HG02759 (cell line): ENCODE results near the gene LCK.
A peak's percentile ranks its signal among the peaks of the same experiment; 100 is the strongest.

Experiments
- ATAC-seq: cut with Tn5 transposase; IDR thresholded peaks from one replicate; pipeline ENCODE4 v1.9.1; 2021; ENCODE audit warnings: mild to moderate bottlenecking, moderate library complexity; ENCODE audit not compliant: unreplicated experiment

LCK gene

DNA sequence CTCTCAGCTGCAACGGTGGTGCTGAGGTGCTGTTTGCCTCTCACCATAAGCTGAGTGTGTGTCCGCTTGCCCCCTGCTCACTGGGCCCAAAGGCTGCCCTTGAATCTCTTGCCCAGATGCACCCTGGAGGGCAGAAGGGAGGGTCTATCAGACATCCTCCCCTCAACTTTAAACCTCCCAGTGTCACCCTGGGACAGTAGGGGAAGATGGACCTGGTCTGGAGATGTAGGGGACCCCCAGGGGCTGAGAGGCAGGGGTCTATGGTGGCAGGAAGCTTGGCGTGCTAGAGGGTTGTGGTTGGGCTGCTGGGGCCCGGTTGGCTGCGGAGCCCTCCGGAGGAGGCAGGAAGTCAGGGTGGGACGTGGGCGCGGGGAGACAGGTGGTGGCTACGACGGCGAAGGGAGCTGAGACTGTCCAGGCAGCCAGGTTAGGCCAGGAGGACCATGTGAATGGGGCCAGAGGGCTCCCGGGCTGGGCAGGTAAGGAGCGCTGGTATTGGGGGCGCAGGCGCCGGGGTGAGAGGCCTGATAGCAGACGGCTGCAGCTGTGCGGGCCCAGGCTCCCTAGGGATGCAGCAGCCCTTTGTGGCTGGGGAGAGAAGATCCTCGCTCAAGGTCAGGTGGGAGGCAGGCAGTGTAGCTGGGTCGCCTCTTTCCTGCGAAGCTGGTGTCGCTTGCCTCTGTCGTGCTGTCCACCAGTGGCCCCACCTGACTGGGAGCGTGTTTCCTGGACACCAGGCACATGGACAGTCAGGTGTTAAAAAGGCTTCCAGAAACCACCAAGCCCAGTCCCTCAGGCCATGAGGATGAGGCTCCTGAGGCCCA, at the start of gene LCK:
LCK (plus strand) TSS at position 373 of the 824 bp plus-strand sequence. CDS start 23,065 bp downstream, outside the sequence.
- no peak for ATAC-seq

DNA sequence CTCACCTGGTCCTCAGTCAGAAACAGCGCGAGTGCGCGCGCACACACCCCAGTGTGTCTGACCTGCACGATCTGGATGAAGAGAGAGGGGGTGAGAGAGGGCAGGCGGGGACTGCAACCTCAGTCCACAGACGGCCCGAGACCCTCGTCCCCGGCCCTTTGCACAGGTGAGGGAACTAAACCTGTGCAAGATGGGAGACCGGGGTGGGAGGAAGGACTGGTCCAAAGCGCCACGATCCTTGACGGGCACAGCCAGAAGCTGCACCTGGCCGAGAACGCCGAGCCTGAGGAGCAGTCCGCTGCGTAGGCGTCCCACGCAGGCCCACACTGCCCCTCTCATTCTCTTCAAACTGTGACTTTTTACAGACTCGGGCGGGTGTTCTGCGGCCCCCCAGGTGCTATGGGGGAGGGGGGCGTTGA, 46.1 kb upstream of the LCK start:
- no peak for ATAC-seq

DNA sequence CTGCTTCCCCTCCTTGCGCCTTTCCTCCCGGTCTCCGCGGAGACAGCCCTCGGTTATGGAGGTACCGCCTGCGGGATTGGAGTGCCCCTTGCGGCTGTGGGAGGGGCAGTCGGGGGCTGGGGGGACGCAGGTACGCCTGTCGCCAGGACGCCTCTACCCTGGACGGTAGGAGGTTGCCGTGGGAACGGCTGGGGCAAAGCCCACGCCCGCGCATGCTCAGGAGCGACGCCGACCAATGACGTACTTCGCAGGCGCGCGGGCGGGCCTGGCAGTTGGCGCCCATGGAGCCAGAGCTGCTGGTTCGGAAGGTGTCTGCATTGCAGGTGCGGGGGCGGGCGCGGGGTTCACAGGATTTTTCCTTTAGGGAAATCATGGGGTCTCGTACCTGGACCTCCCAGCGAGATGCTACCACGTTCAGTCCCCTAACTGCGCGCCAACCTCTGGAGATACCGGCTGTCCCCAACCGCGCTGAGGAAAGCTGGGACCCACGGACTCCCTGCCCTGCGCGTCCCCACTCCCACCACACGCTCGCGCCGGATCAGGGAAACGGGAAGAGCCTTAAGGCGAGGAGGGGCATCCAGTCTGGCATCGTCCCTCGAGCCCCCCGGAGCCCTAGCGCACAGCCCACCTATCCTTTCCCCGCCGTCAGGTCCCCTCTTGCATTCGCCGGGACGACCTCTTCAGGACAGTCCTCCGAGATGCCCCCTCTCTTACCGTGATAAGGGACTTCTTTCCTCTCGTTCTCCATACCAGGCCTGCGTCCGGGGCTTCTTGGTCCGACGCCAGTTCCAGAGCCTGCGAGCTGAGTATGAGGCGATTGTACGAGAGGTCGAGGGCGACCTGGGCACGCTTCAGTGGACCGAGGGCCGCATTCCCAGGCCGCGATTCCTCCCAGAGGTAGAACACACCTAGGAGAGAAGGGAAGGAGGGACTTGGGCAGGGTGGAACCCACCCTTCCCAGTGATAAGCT, 45.4 kb upstream of the LCK start, which contains the start of gene IQCC:
IQCC (plus strand) TSS at position 271 of the 970 bp plus-strand sequence; CDS start at position 282, 11 bp downstream.
- ATAC-seq = peak; percentile 65

DNA sequence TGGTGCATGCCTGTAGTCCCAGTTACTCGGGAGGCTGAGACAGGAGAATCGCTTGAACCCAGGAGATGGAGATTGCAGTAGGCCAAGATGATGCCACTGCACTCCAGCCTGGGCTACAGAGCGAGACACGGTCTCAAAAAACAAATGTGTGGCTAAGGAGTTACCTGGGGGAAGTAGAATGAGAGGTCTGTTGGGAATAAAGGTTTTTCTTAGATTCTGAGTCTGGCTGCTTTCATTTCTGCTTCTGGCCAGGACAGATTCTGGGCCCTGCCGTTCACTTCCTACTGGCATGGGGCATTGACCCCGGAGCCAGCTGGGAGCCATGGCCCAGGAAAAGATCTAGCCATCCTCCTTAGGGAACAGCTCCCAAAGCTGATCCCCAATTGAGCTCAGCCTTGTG, 42.6 kb upstream of the LCK start:
- ATAC-seq = no peak

DNA sequence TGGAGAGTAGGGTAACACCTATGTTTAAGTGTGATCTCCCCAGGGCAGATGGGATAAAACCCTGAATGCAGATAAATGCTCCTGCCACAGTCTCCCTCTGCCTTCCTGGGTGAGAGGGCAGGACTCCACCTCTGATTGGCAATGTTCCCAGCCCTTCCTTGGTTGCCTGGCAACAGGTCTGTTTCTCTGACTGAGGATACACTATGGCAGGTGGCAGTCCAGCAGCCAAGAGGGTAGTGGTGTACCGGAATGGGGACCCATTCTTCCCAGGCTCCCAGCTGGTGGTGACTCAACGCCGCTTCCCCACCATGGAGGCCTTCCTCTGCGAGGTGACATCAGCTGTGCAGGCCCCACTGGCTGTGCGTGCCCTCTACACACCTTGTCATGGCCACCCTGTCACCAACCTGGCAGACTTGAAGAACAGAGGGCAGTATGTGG, 42.2 kb upstream of the LCK start, which contains the start of gene DCDC2B:
DCDC2B (plus strand) TSS at position 199 of the 438 bp plus-strand sequence; CDS start at position 204, 5 bp downstream.
- ATAC-seq = no peak

DNA sequence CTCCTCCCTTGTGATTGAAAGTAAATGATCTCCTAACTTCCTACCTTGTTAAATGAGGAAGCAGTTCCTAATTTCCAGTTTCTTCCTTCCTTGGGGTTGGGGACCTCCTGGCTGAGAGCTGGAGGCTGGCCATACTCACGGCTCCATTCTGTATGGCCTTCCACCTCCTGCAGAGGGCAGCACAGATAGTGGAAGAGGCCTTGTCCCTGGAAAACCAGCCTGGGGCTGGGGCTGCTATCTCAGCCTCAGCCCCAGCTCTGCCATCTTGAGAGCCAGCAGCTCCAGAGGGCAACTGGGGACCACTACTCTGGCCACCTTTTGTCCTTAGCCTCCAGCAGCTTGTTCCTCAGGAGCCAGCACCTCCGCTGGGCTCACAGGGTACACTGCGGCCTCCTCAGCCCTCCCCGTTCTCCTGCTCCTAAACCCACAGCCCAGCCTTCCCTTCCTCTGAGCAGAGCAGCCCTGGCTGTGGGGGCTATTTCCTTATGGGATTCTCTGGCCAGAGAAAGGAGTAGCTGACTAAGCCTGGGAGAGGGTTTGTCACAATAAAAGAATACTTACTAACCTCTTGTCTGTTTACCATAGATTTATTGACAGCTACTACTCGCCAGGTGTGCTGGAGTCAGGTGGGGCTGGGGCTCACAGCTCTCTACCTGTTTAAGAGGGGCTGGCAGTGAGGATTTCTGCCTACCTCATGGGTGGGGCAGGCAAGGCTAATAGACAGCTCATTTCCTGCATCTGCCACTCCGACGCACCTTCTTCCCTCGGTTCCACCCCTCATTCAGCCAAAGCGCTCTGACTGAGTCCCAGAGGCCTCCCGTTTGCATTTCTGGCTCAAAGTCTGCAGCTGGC, 35.2 kb upstream of the LCK start:
- peak; percentile 39 for ATAC-seq

DNA sequence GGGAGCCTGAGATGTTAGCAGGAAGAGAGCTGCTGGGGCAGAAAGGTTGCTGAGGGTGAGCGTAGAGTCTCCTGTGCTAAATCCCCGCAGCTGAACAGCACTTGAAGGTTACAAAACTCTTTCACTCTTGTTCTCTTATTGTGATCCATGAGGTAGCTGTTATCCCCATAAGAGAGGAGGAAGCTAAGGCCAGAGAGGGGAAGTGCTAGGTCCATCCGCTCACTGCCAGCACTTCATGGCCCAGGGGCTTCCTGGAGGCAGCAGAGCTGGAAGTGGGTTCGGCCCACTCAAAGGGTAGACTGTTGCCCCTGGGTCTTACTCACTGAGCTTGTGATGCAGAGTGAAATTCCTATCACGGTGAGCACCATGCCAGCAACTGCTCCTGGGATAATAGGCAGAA, 34.5 kb upstream of the LCK start:
- ATAC-seq = no peak

DNA sequence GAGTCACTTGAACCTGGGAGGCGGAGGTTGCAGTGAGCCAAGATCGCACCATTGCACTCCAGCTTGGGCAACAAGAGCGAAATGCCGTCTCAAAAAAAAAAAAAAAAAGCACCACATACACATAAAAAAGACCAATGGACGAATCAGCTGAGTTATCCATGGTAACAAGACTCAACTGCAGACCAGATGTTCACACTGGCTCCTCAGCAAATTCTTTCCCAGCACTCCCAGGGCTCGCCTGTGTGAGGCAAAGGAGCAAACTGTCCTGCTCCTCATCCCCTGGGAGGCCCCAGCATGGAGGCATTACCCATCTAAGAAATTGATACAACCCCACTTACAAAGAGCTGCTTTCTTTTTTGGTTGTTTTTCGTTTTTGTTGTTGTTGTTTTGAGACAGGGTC, 32.0 kb upstream of the LCK start:
- no peak for ATAC-seq

DNA sequence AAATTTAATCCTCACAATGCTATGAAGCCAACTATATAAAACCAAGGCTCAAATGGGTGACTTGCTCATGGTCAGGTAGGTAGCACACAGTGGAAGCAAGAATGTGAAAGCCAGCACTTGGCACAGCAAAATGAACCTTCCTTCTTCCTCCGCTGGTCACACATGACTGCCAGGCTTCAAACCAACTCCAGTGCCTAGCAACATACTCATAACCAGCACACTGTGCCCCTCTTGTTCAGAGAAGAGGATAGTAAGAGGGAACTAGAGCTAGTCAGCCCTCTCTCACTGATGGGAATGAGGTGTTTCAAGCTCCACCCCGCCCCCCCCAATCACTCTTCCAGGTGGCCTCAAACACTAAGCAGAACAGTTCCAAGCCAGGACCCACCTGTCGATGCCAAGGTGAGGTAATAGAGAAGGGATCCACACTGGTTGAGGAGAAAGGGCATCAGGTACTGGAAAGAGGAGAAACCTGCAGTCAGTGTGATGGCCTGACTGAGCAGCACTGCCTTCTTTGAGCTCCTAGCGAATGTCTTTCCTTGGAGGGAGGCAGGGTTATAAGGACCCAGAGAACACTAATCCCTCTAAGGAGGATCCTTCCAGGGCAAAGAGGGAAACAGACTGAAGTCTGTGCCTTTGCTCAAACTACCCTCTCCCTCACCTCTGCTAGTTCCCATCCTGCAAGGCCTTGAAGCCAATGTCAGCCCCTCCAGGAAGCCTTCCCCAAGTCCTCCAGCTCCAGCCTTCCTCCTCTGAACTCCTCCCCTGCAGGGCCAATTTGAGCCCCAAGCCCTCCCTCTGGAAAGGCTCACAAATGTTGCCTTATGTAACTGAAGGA, 30.1 kb upstream of the LCK start:
- no peak for ATAC-seq

DNA sequence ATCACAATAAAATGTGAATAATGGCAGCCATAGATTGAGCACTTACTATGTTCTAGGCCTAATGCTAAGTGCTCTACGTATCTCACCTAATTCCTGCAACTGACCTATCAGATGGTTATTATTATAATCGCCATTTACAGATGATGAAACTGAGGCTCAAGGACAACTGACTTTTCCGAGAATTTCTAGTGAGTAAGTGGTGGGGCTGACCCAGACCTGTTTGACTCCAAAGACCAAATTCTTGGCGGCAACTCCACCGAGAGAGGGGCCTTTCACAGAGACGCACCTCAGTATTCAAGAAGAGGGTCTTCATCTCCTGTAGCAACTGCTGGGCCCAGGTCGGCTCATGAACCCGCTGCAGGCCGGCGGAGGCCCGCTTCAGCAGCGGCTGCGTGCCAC, 29.5 kb upstream of the LCK start:
- no peak for ATAC-seq

DNA sequence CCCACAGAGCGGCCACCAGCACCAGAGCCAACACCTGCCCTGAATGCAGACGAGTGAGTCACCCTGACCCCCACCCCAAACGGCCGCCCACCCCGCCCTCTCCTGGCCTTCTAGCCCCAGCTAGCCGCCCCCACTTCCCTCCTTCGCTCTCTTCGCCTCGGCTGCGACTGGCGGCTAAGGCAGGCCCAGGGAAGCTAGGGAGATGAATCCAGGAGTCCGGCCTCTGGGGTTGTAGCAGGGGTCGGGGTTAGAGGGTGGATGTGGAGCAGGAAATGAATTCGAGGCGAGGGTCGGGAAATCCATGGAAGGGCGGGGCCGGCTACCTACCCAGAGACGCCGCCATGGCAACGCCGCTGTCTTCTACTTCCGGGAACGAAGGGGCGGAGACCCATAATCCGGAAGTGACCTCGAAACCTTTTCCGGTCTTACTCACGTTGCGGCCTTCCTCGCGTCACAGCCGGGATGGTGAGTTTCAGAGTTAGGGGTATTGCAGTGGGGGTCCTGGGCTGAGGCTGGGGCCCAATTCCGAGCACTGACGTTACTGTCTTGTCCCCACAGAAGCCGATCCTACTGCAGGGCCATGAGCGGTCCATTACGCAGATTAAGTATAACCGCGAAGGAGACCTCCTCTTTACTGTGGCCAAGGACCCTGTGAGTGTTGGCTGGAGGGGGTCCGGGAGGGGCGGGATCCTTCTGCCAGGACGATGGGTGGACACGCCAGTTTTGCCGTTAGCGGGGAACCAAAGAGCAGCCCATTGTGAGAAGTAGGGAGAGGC, 28.9 kb upstream of the LCK start, which contains the start of the genes EIF3I and TMEM234:
EIF3I (plus strand) TSS at position 428 of the 776 bp plus-strand sequence; CDS start at position 463, 35 bp downstream.
TMEM234 (minus strand) TSS at position 374 of the 776 bp plus-strand sequence; CDS start at position 343, 31 bp downstream.
- peak; percentile 91 for ATAC-seq

DNA sequence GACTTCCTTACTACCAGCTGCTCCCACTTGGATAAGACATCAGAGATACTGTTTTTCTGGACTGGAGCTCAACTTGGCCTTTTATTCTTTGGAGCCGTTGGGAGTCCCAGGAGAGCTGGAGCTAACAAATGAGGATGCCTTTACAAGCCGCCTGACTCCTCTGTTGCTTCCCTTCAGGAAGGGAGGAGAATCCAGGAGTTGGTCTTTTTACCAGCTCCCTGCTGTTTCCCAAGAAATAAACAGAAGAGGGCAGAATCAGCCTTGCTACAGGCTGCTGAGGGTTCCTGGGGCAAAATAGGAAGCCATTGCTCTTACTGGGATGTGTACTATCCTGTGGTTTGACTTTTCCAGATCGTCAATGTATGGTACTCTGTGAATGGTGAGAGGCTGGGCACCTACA, 27.4 kb upstream of the LCK start:
- ATAC-seq = no peak

DNA sequence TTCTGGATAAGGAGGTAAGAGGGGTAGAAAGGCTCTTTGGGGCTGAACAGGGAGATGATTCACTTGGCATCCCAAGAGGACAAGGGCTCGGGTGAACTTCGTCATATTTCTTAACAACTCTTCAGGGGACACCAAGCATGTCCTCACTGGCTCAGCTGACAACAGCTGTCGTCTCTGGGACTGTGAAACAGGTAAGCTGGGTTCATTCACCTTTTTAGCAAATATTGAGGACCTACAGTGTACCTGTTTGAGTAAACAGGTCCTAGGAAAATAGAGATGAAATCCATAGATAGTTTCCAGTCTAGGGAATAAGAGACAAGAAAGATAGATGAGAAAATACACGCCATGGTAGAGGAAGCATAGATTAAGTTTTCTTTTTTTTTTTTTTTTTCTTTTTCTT, 26.8 kb upstream of the LCK start:
- ATAC-seq = no peak

DNA sequence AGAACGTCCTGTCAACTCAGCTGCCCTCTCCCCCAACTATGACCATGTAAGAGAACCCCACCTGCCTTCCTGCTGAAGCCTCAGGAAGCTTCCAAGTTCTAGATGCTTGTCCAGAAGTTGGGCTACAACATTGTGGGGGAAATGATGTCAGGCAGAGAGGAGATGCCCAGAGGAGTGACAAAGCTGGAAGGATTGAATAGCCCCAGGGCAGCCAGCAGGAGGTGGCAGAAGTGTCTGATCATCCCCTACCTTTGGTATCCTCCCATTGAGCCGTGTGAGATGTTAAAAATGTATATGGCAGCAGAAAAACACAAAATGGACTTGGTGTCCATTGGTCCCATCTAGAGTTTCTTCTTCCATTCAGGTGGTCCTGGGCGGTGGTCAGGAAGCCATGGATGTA, 22.3 kb upstream of the LCK start:
- no peak for ATAC-seq

DNA sequence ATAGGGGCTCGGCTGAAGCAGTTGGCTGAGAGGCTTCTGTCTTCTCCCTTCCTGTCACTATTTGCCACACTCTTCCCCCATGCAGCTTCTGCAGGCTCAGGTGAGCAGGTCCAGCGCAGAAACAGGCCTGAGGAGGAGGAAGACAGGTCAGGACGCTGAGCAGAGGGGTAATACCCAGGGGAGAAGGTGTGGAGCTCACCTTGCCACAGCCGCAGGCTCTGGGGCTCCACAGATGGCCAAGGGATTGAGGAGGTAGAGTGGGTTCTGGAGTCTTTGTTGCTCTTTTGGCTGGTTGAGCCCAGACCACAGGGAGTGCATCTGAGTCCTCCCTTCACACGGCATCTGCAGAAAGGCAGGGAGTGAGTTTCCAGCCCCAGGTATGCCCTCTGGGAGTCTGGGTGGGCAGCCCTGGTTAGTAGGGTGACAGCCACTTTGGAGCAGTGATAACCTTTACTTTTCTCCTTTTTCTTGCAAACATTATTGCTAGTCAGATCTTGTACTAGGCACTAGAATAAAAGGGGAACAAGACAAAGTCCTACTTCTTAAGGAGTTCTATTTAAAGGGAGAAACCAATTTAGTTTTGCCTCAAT, 19.1 kb upstream of the LCK start:
- ATAC-seq = no peak

DNA sequence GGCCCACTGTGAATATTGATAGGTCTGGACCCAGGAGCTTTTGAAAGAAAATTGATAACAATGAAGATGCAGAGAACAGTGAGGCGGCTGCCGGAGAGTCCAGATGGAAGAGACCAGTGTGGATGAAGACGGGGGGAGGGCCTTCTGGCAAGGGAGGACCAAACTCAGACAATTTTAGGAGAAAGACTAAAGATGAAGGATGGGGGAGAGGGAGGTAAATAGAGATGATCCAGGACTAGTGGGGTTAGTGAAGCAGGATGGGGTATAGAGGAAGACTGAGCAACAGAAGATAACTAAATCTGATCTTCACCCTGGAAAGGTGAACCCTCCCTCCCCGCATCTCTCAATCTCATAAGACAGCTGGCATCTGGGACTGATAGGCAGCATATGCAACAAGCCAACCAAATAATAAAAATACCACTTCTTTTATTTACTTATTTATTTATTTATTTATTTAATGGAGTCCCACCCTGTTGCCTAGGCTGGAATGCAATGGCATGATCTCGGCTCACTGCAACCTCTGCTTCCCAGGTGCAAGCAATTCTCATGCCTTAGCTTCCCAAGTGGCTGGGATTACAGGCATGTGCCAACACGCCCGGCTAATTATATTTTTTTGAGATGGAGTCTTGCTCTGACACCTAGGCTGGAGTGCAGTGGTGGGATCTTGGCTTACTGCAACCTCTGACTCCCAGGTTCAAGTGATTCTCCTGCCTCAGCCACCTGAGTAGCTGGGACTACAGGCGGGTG, 18.3 kb upstream of the LCK start:
- no peak for ATAC-seq

DNA sequence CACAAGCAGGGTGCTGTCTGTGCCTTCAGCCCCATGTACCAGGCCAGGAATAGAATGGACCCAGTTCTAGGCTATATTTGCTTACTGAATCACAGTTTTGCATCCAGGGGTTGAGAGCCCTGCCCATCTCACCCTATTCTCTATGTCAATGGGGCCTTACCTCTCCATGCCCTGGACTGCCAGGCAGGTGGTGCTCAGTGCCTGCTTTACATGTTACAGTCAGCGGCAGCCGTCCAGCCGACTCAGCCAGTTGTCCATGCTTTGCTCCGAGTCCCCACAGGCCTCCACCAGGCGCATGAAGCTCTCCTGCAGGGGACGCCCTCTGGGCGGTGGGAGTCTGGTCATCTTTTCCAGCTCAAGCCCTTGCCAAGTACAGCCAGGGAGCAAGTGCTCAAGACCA, 16.3 kb upstream of the LCK start:
- no peak for ATAC-seq
